GM18508 (cell line): ENCODE measurements around the gene TNIK.
A peak's percentile ranks its signal among the peaks of the same experiment; 100 is the strongest.

ENCODE experiments used
- ATAC-seq: cut with Tn5 transposase; IDR thresholded peaks from one replicate; pipeline ENCODE4 v1.9.1; 2021; ENCODE audit warnings: moderate number of reproducible peaks; ENCODE audit not compliant: insufficient read depth, unreplicated experiment

The TNIK gene

GRCh38 chr3:171086914-171087313 lies 373.3 kb downstream of the TNIK start:
- ATAC-seq: no peak

GRCh38 chr3:171077261-171077660 lies 382.9 kb downstream of the TNIK start:
- no peak for ATAC-seq

- no peak for ATAC-seq
These were observed 387.8 kb downstream of the TNIK start for GRCh38 chr3:171072432-171072831.

- ATAC-seq: no peak
These were observed 391.5 kb downstream of the TNIK start for GRCh38 chr3:171068658-171069057.

- ATAC-seq: no peak
These were observed 394.0 kb downstream of the TNIK start for GRCh38 chr3:171066206-171066605.

- ATAC-seq: no peak
These were observed 394.5 kb downstream of the TNIK start for GRCh38 chr3:171065732-171066131.

GRCh38 chr3:171064461-171064860 lies 395.7 kb downstream of the TNIK start:
- ATAC-seq: no peak

GRCh38 chr3:171061749-171062148 lies 398.5 kb downstream of the TNIK start:
- no peak for ATAC-seq

- no peak for ATAC-seq
These were observed 400.2 kb downstream of the TNIK start for GRCh38 chr3:171059978-171060377.

- no peak for ATAC-seq
These were observed 401.2 kb downstream of the TNIK start for GRCh38 chr3:171058873-171059603.

GRCh38 chr3:171058058-171058457 lies 402.1 kb downstream of the TNIK start:
- no peak for ATAC-seq

GRCh38 chr3:171057072-171057471 lies 403.1 kb downstream of the TNIK start:
- no peak for ATAC-seq

- no peak for ATAC-seq
These were observed 403.7 kb downstream of the TNIK start for GRCh38 chr3:171056528-171056927.

- ATAC-seq: no peak
These were observed 404.6 kb downstream of the TNIK start for GRCh38 chr3:171055336-171056178.

GRCh38 chr3:171054921-171055320 lies 405.3 kb downstream of the TNIK start:
- ATAC-seq: no peak

GRCh38 chr3:171054231-171054630 lies 406.0 kb downstream of the TNIK start:
- ATAC-seq: no peak

- peak; percentile 69 for ATAC-seq
These were observed 410.3 kb downstream of the TNIK start for GRCh38 chr3:171049861-171050444.

GRCh38 chr3:171046760-171047159 lies 413.4 kb downstream of the TNIK start:
- no peak for ATAC-seq

- no peak for ATAC-seq
These were observed 415.1 kb downstream of the TNIK start for GRCh38 chr3:171044835-171045793.

- ATAC-seq: no peak
These were observed 415.8 kb downstream of the TNIK start for GRCh38 chr3:171044384-171044783.
